PC-3 (cell line): ENCODE results near the gene PRRG4.

Source experiments
- EZH2 ChIP-seq: fragments of 300-600 bp; sonication (generic); IDR thresholded peaks from one replicate; pipeline ENCODE4 v1.6.1; 2017; ENCODE audit warnings: antibody characterized with exemption, mild to moderate bottlenecking, low read length; ENCODE audit not compliant: unreplicated experiment
- TF ChIP-seq, protein P1 (sequence below): fragments of 300-600 bp; sonication (generic); conservative IDR thresholded peaks from 2 replicates; pipeline ENCODE4 v1.5.1; 2017; ENCODE audit warnings: antibody characterized with exemption, low read depth, mild to moderate bottlenecking, low read length

DNA sequence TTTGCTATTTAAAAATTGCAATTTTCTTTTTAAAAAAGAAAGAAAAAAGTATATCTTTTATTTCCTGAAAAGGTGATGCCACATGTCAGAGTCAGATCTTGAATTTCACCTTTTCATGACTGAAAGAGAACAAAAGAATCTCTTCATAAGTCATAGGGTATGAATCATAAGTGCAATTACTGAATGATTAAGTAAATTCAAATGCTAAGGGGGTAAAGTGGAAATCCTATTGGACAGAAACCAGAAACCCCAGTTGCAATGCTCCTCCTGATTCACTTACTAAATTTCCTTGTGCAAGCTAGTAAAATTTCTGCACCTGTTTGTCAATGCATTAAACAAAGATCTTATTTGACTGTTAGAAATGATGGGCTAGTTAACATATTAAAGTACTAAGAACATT is 8.2 kb upstream of the PRRG4 start:
- no peak for TF ChIP-seq EZH2
- TF ChIP-seq, protein P1, sequence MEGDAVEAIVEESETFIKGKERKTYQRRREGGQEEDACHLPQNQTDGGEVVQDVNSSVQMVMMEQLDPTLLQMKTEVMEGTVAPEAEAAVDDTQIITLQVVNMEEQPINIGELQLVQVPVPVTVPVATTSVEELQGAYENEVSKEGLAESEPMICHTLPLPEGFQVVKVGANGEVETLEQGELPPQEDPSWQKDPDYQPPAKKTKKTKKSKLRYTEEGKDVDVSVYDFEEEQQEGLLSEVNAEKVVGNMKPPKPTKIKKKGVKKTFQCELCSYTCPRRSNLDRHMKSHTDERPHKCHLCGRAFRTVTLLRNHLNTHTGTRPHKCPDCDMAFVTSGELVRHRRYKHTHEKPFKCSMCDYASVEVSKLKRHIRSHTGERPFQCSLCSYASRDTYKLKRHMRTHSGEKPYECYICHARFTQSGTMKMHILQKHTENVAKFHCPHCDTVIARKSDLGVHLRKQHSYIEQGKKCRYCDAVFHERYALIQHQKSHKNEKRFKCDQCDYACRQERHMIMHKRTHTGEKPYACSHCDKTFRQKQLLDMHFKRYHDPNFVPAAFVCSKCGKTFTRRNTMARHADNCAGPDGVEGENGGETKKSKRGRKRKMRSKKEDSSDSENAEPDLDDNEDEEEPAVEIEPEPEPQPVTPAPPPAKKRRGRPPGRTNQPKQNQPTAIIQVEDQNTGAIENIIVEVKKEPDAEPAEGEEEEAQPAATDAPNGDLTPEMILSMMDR, result no peak
